Measurements from ENCODE around the gene DNAJC17.

DNAJC17 gene

DNA sequence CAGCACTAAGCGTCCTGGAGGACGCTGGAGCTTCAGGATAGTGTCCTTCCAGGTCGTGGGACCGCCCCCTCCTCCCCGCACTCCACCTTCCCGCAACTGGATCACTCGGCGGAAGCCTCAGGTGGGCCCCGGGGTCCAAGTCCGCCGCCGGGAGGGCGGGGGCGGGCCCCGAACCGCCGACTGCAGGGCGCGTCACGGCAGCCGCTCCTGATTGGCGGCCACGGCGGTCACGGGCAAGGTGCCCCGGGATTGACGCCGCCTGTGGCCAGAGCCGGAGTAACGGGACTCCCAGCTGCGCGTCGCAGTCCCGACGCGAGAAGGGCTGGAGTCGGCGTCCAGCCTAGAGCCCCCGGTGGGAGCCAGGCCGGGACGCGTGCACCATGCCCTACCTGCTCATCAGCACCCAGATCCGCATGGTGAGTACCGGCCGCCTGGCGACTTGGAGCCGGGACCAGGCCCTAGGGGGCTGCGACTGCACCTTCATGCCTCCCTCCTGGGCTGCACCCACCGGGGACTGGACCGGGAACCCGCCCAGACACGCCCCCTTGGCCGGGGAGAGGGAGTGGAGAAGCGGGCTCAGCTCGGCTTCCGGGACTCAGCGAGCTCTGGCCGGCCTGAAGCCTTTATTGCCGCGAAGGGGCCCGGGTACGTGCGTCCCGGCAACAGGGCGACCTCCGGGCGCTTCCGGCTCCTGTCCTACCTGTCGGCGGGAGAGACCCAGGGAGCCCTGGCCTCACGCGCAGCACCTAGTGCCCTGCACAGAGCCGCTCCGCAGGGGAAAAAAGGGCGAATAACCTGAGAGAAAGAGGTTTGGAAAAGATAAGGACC, 43.3 kb downstream of the DNAJC17 start, which contains the start of gene GCHFR:
TSS of gene GCHFR (plus strand) at position 268 of the 828 bp plus-strand sequence. CDS start at position 381, 113 bp downstream.
- DNase-seq, result peak; percentile 80

DNA sequence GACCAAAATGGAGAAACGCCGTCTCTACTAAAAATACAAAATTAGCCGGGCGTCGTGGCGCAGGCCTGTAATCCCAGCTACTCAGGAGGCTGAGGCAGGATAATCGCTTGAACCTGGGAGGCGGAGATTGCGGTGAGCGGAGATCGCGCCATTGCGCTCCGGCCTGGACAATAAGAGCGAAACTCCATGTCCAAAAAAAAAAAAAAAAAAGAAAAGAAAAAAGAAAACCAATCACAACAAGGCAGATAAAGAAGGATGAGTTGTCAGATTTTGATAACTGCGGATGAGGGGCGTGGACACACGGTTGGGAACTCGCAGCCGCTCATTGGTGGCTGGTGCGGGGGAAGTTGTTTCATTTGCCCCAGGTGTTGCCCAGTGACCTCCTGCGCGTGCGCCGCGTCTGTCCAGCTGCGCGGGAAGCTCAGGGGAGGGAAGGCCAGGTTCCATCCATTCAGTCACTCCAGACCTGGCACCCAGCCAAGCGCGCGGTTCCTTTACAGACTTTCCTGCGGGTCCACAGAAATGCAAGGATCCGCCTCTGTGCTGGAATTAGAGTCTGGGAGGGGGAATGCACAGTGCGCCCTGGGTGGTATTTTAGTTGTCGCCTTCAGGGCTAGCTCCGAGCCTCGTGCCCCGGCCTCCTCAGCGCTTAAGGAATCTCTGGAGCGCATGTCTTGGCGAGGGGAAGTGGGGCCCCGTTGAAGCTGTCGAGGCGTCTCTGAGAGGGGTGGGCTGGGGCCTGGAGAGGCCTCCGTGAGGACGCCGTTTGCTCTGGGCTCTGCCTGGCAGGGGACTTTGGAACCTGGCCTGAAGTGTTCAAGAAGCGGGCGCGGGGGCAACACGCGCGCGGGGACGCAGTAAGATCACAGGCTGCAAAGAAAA, 44.1 kb downstream of the DNAJC17 start:
- DNase-seq, result peak; percentile 65

DNA sequence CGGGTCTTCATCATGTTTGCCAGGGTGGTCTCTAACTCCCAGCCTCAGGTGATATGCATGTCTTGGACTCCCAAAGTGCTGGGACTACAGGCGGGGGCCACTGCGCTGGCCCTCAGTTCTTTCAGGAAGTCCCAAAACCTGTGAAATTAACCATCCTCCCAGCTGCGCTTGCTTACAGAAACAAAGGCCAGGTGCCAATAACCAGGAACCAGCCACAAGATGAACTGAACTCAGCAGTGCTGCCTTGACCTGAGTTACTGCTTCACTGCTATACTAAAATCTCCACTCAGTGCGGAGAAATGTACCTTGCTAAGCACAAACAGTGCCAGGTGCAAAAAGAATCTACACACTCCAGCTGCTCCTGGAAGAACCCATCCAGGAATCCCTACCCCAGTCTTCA, 47.3 kb downstream of the DNAJC17 start:
- no peak for DNase-seq

DNA sequence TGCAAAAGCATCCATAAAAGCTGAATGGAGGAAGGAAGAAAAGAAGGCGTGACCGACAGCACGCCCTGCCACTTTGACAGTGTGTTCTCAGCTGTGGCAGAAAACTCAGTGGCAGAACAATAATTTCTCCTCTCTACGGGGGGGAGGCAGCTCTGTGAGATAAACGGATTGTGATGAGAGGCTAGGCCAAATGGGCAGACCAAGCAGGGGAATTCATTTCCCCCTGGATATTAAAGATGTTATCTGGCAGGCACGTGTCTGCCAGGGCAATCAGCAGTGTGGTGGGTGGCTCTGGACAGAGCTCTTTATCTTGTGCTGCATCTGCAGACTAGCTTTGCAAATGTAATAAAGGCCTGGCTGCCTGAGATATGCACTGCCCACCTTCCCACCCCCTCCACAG, 50.3 kb downstream of the DNAJC17 start:
- peak; percentile 87 for DNase-seq

DNA sequence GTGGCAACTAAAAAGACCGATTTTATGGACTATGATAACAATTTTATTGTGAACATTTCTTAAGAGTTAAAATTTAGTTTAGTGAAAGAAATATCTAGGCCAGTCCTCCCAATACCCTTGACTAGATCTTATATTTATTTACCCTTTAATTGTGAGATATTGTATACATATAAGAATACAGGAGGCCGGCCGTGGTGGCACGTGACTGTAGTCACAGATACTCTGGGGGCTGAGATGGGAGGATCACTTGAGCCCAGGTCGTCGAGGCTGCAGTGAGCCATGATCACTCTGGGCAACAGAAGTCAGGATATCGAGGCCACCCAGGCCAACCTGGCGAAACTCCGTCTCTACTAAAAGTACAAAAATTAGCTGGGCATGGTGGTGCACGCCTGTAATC, 51.5 kb downstream of the DNAJC17 start:
- DNase-seq, result peak; percentile 78

DNA sequence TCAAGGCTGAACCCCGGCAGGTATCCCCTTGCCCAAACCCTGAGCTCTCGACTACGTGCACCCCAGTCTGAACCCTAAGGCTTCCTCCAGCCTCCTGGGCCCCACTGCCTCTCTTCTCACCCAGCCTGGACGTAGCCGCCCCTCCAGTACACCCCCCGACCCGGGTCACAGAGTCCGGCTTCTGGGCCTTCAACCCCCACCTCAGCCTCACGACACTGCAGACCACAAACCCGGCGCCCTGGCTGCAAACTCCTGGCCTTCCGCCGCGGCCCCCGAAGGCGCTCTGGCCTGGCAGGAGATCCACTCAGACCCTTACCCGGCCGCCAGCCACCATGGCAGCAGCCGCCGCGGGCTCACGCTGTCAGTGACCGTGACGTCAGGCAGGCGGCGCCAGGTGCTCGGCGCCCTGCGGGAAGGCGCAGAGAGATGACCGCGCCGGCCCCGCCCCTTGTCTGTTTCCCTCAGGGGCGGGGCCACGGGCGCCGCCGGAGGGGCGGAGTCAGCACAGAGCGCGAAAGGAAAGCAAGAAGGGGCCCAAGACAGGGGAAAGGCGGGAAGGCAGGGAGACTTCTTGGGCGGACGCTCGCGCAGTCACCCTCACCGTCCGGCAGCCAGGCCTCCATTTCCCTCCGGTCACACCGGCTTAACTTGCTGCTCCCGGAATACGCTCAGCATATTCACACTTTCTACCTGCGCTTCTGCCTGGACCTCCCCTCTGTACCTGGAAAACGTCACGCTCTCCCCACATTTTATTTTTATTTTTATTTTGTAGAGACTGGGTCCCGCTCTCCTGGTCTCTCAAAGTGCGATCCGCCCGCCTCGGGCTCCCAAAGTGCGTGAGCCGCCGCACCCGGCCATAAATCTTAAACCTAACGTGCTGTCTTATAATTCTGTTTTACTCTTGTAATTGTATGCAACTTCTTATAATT, 52.1 kb downstream of the DNAJC17 start, which contains the start of gene RMDN3:
TSS of gene RMDN3 (minus strand) at position 372 of the 929 bp plus-strand sequence. CDS start 471 bp downstream, outside the sequence.
- DNase-seq, result peak; percentile 96

DNA sequence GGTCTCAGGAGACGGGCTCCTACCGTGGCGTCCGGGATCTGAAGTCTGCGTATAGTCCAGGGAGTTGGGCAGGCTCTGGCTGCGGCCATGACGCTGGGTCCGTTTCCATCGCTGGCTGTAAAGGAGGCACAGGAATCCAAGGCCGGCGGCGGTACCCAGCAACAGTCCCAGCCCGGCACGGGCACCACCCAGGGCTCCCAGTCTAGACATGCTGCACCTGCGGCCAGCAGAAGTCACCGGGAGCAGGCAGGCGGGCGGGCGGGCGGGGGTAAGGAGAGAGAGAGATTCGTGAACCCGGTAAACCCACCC, 52.7 kb downstream of the DNAJC17 start:
- peak; percentile 31 for DNase-seq

DNA sequence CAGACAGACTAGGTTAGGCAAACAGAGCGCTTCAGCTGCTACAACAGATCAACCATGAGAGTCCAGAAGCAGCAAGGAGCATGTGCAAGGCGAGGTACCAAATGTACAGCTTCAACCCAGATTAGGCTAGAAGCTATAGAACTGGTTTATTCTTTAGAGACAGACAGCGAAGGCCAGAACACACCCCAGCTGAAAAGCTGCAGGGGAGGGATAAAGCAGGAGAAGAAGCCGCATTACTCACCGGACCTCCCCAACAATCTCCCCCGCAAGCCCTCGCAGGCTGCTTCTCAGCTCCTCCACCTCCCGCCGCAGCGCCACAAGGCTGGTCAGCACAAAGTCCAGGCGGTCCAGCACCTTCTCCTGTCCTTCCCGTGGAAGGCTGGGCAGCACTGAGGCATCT, 55.5 kb downstream of the DNAJC17 start:
- DNase-seq, result no peak

DNA sequence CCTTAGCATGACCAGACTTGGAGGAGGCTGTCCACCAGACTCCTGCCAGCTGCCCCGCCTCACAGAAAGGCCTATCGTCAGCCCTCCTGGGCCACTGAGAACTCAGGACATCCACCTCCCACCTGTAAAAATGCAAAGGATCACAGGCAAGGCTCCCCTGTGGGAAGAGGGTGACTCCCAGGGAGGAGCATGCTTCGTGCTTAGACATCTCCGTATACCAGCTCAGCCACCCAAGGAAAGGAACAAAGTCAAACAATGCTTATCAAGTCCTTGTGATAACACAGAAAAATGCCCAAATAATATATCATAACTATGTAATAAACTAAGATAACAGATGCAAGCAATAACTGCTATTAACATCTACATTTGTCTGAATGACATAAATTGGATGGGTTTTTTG, 56.4 kb downstream of the DNAJC17 start:
- no peak for DNase-seq

DNA sequence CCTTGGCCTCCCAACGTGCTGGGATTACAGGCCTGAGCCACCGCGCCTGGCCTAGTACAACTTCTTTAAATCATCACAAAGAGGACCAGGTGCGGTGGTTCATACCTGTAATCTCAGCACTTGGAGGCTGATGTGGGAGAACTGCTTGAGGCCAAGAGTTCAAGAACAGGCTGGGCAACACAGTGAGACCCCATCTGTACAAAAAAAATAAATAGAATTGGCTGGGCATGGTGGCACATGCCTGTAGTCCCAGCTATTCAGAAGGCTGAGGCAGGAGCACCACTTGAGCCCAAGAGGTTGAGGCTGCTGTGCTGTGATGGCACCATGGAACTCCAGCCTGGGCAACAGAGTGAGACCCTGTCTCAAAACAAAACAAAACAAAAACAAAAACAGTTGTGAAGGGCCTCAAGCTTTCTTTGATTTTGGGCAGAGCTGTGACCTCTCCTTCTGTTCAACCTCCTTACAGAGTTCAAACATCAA, 58.1 kb downstream of the DNAJC17 start:
- DNase-seq, result no peak

DNA sequence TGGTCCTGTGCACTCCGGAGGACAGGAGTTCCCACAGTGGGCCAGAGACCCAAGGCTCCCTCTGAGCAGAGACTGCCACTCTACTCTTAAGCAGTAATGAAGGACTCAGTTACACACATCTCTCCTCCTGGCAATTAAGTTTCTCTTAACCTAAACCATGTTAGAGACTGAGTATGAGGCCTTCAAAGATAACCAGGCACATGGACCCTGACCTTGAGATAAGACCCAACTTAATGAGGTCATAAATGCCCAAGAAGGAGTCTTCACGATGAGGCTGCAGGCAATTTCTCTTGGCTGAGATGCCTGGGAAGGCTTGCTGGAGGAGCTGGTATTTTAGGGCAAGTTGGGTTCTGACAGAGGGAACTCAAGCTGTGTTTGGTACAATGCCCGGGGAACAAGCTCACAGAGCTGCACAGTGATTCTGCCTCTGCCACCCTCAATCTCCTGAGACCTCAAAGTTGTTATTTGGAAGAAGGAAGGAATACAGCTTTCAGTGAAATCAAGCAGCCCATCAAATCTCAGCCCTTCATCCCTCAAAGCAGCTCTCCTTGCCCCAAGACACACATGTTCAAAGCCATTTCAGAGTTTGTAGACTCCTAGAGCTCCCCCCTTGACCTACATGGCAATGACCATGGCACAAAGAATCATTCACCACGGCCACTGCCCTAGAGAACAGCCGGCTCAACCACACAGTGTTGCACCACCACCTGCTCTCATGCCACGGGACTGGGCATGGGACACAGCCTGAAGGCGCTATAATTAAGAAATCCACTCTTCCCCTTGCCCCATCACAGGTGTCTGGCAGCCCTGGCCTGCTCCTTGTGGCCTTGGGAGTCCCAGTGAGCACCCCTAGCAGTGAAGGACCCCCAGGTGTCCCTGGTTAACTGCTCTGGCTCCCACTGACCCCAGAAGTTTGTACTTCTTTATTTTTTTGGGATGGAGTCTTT, 59.3 kb downstream of the DNAJC17 start:
- peak; percentile 77 for DNase-seq

DNA sequence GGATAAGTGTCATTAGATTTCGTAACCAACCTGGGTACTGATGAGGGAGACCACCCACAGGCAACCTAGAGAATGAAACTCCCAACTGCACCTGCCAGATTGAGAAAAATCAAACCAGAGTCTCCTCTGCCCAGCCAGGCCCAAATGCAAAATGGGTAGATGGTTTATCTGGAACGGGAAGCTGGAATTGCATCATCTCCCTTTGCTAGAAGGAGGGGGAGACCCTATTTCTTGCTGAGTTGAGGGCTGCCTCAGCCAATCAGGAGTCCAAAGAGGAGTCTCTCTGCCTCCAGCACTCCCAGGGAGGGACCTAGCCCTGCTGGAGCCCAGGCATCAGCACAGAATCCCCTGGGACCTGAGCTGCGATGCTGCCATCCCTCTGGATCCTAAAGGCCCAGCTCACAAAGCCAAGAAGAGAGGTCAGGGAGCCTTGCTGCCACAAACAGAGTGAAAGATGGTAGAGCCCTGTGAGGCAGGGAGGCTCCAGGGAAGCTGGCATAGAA, 60.3 kb downstream of the DNAJC17 start:
- DNase-seq, result peak; percentile 60

DNA sequence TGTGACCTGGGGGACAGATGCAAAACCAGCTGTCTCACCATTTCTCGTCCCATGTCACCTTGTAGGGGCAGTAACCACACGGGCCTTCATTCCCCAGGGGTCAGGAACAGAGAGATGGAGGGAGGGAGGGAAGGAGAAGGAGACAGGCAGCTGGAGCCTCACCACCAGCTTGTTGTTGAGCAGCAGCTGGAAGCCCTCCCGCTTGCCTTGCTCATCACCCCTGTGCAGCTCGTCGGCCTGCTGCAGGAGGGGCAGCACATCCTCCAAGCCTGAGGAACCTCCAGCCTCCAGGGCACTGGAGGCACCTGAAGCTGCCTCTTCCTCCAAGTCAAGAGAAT, 62.5 kb downstream of the DNAJC17 start:
- peak; percentile 19 for DNase-seq

DNA sequence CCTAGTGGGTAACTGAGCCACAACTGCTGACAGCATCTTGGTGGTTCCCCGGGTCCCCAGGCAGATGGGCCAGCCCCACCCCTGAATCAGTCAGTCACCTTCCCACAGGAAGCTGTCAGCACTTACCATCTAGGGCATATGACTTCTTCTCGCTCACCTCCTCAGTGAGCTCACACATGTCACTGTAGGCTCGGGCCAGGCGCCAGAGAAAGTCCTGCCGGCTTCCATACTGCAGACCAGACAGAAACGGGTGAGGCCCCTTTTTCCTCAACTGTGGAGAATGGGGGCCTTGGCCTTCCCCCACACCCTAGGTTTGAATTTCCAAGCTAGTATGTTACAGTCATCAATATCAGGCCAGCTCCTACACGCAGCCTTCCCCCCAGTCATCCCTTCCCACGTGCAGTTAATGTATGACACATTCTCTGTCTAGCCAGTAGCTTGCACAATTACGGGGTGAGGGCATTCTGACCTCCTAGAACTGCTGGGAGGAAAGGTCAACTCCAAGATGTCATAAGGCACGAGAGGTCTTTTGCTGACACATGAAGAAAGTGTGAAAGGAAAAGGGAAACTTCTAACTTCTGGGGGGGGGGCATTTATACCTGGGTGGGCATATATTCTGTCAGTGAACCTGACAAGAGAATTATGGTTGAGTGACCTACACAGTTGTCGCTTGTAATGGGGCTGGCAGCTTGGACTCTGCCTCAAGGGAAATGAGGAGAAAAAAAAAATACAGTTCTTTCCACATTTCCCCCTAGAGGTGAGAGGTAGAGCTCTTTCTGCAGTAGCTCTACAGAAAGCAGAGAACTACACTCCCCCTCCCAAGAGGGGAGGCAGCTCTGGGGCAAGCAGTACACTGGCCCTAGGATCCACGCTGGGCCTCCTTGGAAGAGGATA, 63.1 kb downstream of the DNAJC17 start:
- peak; percentile 58 for DNase-seq

DNA sequence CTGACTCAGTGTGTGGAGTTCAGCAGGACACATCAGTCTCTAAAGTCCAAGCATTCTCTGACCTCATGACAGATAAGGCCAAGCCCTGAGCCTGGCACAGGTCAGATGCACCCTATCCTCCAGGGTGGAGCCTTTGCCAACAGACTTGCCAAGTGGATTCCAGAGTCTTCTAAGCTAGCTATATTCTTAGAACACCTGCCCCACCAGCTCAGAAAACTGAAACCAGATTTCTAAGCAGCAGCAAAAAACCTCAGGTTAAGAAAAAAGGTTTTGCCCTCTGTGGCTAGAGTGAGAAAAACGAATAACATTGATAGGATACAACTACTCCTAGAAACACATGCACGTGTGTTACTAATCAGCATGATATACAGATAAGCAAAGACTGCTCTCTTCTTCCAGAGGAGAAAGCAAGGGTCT, 63.8 kb downstream of the DNAJC17 start:
- DNase-seq, result peak; percentile 48

DNA sequence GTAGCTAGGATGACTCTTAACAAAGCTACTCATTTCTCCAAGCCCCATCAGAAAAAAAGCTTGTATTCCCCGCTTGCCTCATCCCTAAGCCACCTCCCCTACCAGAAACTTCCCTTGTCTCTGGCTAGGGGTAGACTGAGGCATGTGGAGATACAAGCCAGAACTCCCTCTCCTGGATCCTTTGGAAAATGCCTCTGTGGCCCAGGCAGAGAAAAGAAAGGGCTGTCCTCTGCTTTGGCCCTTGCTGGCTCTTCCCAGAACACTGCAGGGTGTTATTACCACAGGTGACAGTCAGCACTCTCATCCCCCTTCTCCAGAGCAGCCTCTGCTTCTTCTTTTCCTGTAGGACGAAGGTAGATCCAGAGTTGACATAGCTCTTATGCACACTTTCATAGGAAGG, 67.4 kb downstream of the DNAJC17 start:
- DNase-seq, result no peak

DNA sequence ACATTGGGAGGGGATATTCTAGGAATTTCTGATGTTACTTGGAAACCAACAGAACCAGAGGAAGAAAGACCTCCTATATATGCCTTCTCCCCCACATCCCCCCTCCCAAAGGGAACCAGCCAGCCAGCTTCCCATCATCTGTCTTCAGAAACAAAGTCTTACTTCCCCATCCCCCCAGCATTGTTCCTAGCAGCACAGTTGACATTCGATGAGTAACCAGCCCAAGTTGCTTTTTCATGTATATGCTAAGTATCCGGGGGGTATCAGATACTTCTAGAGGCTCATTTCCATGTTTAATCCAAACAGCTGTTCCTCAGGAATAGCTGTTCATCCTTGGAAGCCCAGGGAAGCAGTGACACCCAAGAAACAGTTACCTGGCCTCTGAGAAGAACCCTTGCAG, 68.2 kb downstream of the DNAJC17 start:
- no peak for DNase-seq

DNA sequence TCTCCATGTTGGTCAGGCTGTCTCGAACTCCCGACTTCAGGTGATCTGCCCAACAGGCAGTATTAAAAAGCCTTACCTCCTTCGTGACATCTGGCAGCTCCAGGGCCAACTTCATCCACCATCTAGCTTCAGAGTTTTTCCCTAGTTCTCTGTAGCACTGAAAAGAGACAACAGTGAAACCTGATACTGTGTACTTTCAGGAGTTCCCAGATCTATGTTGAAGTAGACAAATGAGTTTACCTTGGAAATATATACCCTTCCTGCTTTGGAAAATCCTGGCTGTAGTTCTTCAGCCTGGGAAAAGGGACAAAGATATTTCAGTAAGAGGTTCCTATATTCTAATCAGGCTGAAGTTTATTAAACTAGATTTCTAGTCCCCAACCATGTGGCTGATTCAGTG, 70.2 kb downstream of the DNAJC17 start:
- no peak for DNase-seq

DNA sequence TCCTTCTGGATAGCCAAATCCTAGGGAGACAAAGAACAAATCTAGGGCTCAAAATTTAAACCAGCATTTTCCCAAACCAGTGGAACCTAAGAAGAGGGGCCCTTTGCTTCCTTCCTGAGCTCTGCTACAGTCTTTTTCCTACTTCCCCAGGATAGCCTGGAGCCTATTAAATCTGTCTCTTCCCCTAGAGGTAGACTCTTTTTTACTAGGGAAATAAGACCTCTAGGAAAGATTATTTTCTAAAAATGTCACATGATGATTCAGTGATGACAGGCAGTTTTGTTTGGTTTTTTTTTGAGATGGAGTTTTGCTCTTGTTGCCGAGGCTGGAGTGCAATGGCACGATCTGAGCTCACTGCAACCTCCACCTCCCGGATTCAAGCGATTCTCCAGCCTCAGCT, 70.7 kb downstream of the DNAJC17 start:
- no peak for DNase-seq

DNA sequence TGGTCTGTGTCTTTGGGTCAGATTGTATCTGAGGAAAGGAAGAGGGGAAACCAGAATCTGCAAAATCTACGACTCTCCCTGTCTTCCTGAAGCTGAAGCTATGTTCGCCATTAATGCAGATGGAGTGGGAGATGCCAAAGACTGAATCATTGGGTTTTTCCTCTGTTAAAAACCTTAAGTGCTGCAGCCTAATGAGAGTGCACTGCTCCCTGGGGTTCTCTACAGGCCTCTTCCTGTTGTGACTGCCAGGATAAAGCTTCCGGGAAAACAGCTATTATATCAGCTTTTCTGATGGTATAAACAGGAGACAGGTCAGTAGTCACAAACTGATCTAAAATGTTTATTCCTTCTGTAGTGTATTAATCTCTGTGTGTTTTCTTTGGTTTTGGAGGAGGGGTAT, 76.2 kb downstream of the DNAJC17 start:
- DNase-seq, result no peak
